HepG2 (cell line): ENCODE measurements around the gene MEIOC. TPM values are rescaled to one million over a fixed set of nuclear protein-coding genes. Genes with fewer than 3 reads are reported as not detected.

ENCODE experiments used
- ATAC-seq: fragments of 200-7000 bp; cut with Tn5 transposase; 3 replicates; pipeline ENCODE4 v1.9.1; 2020; ENCODE audit warnings: mild to moderate bottlenecking, moderate library complexity
- BruUV-seq: library from RNA; stranded (reverse); fragments of 400-500 nt; replicated peaks from 2 replicates; lab custom pipeline; 2021; lab: Mats Ljungman, UMichigan
- CTCF ChIA-PET: fragments of 300-600 bp; formaldehyde crosslinking; extraction: SDS; loops from one replicate; lab custom pipeline; 2021; ENCODE audit warnings: low total read pairs, inconsistent platforms, low intra/inter-chr PET ratio; lab: Yijun Ruan, JAX
- POLR2A ChIA-PET: fragments of 350-600 bp; sonication (Branson Sonifier 250); formaldehyde crosslinking; loops from one replicate; lab custom pipeline; 2020; ENCODE audit warnings: antibody characterized with exemption, inconsistent platforms; lab: Yijun Ruan, JAX
- DNase-seq: peaks from one replicate; pipeline ENCODE4 v3.0.0-alpha.2; 2015; ENCODE audit warnings: low spot score
- FAIRE-seq: peaks from 3 replicates; lab custom pipeline; 2011; peaks lifted over from hg19 to GRCh38; lab: Jason Lieb, UNC
- H2AFZ ChIP-seq: one replicate; pipeline ENCODE4 v1.6.1; 2011; ENCODE audit warnings: low read length, inconsistent platforms
- H3K27ac ChIP-seq: fragments of 300-600 bp; 3 replicates; pipeline ENCODE4 v1.8.0; 2011; ENCODE audit warnings: mixed run types, mild to moderate bottlenecking, mixed read lengths, low read length, inconsistent platforms; ENCODE audit not compliant: insufficient read depth; ENCODE audit errors: extremely low read length
- H3K27me3 ChIP-seq, 2 experiments: fragments of 200-600 bp in 1 of 2; 2 replicates in 1 of 2; 3 replicates in 1 of 2; pipeline versions ENCODE4 v1.6.0 to v1.8.0; 2011; ENCODE audit warnings: low read length in 2 of 2, mild to moderate bottlenecking in 2 of 2, moderate library complexity in 2 of 2, inconsistent platforms in 1 of 2; ENCODE audit not compliant: insufficient read depth in 2 of 2, control insufficient read depth in 1 of 2
- H3K36me3 ChIP-seq, 2 experiments: fragments of 200-600 bp in 1 of 2; replicated peaks in 1 of 2; 2 replicates in 1 of 2; 3 replicates in 1 of 2; pipeline versions ENCODE4 v1.5.1 to v1.8.0; 2011; ENCODE audit warnings: low read length in 2 of 2, inconsistent platforms in 1 of 2; ENCODE audit not compliant: insufficient read depth in 2 of 2, control insufficient read depth in 1 of 2
- H3K4me1 ChIP-seq: 2 replicates; pipeline ENCODE4 v1.5.1; 2012; ENCODE audit warnings: low read length, inconsistent platforms; ENCODE audit not compliant: insufficient read depth
- H3K4me2 ChIP-seq: 2 replicates; pipeline ENCODE4 v1.6.0; 2011; ENCODE audit warnings: low read depth, low read length, inconsistent platforms
- H3K4me3 ChIP-seq, 3 experiments: fragments of 200-600 bp in 1 of 3; sonication (generic), shearing (Covaris generic) in 1 of 3; replicated peaks in 1 of 3; 2 replicates each; pipeline ENCODE4 v1.5.1; 2011 to 2016; ENCODE audit warnings: low read length in 3 of 3, inconsistent platforms in 2 of 3, low read depth in 2 of 3, mild to moderate bottlenecking in 2 of 3, control low read depth in 1 of 3, mixed read lengths in 1 of 3; ENCODE audit not compliant: insufficient read depth in 1 of 3
- H3K79me2 ChIP-seq: one replicate; pipeline ENCODE4 v1.6.1; 2011; ENCODE audit warnings: low read length, inconsistent platforms; ENCODE audit not compliant: insufficient read depth
- H3K9ac ChIP-seq: 2 replicates; pipeline ENCODE4 v1.6.0; 2011; ENCODE audit warnings: mild to moderate bottlenecking, low read depth, low read length, inconsistent platforms; ENCODE audit not compliant: insufficient read depth
- H3K9me3 ChIP-seq: 2 replicates; pipeline ENCODE4 v1.5.1; 2012; ENCODE audit warnings: mild to moderate bottlenecking, low read length
- H4K20me1 ChIP-seq: 2 replicates; pipeline ENCODE4 v1.6.0; 2011; ENCODE audit warnings: inconsistent platforms, mild to moderate bottlenecking, low read length, moderate library complexity; ENCODE audit not compliant: insufficient read depth
- HNRNPL ChIP-seq: fragments of 200-400 bp; formaldehyde crosslinking; IDR thresholded peaks from 2 replicates; pipeline ENCODE4 v1.6.1; 2017; ENCODE audit warnings: mild to moderate bottlenecking, low read depth, low read length
- KDM4B ChIP-seq: sonication (generic); formaldehyde crosslinking; IDR thresholded peaks from 2 replicates; pipeline ENCODE4 v1.4.0; 2020; ENCODE audit warnings: missing genetic modification reagents
- REXO4 ChIP-seq: sonication (generic); formaldehyde crosslinking; IDR thresholded peaks from 2 replicates; pipeline ENCODE4 v1.8.0; 2022; ENCODE audit warnings: missing genetic modification reagents, mild to moderate bottlenecking, borderline replicate concordance
- ZNF20 ChIP-seq: sonication (generic); formaldehyde crosslinking; IDR thresholded peaks from 2 replicates; pipeline ENCODE4 v1.4.0; 2020; ENCODE audit warnings: mild to moderate bottlenecking, moderate library complexity, missing genetic modification reagents
- ZNF281 ChIP-seq: sonication (generic); formaldehyde crosslinking; IDR thresholded peaks from 2 replicates; pipeline ENCODE4 v1.4.0; 2020; ENCODE audit warnings: missing genetic modification reagents, borderline replicate concordance
- ZNF598 ChIP-seq: sonication (generic); formaldehyde crosslinking; IDR thresholded peaks from 2 replicates; pipeline ENCODE4 v1.5.1; 2020; ENCODE audit warnings: mild to moderate bottlenecking, missing genetic modification reagents, borderline replicate concordance
- WGBS: methylation state at CpG from one replicate; pipeline ENCODE4 v1.1.6; 2017; ENCODE audit warnings: low lambda C conversion rate; 5-methylcytosine and 5-hydroxymethylcytosine counted together
- in situ Hi-C: cut with HindIII; loops from 2 replicates; pipeline ENCODE4 v1.10.0; 2017; ENCODE audit warnings: low pct_unique_long_range_greater_than_20kb; ENCODE audit not compliant: extremely low pct_ligation_motif_present
- intact Hi-C: fragments of 100-400 bp; cut with micrococcal nuclease; formaldehyde crosslinking; loops from one replicate; pipeline ENCODE4 v1.10.0; 2022; ENCODE audit not compliant: unreplicated experiment
- polyA plus RNA-seq, 8 experiments: library from polyadenylated mRNA; depleted of rRNA in 3 of 8; stranded (reverse) in 7 of 8; unstranded in 1 of 8; fragments of >200 nt; fragmentation: Illumina TruSeq in 4 of 8; extraction: Trizol in 4 of 8; gene quantifications; 2 replicates each; pipeline versions ENCODE4 v1.2.1 to v1.2.3, GENCODE V29; 2011 to 2016; ENCODE audit warnings: low read depth in 4 of 8, missing spikeins in 1 of 8, mixed read lengths in 1 of 8; ENCODE audit not compliant: insufficient read depth in 1 of 8
- total RNA-seq, 5 experiments: library from RNA; depleted of rRNA; stranded (reverse); fragments of >200 nt; fragmentation: Illumina TruSeq; extraction: Trizol; gene quantifications; 2 replicates each; pipeline ENCODE4 v1.2.3, GENCODE V29; 2016; ENCODE audit warnings: low read depth in 1 of 5
- TF ChIP-seq, protein P1 (sequence below): sonication (generic); formaldehyde crosslinking; IDR thresholded peaks from 2 replicates; pipeline ENCODE4 v1.8.0; 2022; ENCODE audit warnings: missing genetic modification reagents, mild to moderate bottlenecking, borderline replicate concordance
- TF ChIP-seq, protein P2 (sequence below), 2 experiments: fragments of 450-650 bp in 1 of 2; sonication (generic) in 1 of 2; formaldehyde crosslinking in 1 of 2; IDR thresholded peaks; 2 replicates each; pipeline versions ENCODE4 v1.6.1 to v1.8.0; 2016 to 2022; ENCODE audit warnings: antibody characterized with exemption in 1 of 2, mild to moderate bottlenecking in 1 of 2, missing genetic modification reagents in 1 of 2

Gene MEIOC
- total and polyA plus RNA-seq, 2 of the 13 experiments (the other 11 are each of a cell fraction or from before 2014, with no cell fraction given): 0.04 to 0.15 TPM

- no peak for ATAC-seq
- no peak overlapping the region for H3K4me2 ChIP-seq
- H3K79me2 ChIP-seq: no peaks in the 10 kb centered on the region
- FAIRE-seq: no peak
- ChIA-PET POLR2A (no interaction called here), CTCF (interaction anchor here (3.7 kb wide), 1 partner anchor 140 kb away, joined by 30 read pairs; no protein-coding TSS in a partner anchor)
- intact Hi-C loops: no loop called here
- 95% methylated on average over 2 of the region's 2 CpGs for WGBS
- no peaks in the 10 kb centered on the region for H3K9me3 ChIP-seq
- no peak overlapping the region for H3K4me3 ChIP-seq
- in situ Hi-C loops: loop anchor here (10.0 kb wide), 1 partner anchor 139 kb away; no protein-coding TSS in a partner anchor
- H3K27me3 ChIP-seq: no peaks in the 10 kb centered on the region
- H3K9ac ChIP-seq: no peak overlapping the region
- DNase-seq: no peak
- BruUV-seq: no TSS peak
- no peak overlapping the region for H2AFZ ChIP-seq
- H3K4me1 ChIP-seq: no peaks in the 10 kb centered on the region
- H3K36me3 ChIP-seq: peaks cover 1 to 9% of the 10 kb centered on the region in 2 experiments; a peak in 4 of 5 replicates
- H4K20me1 ChIP-seq: no peaks in the 10 kb centered on the region
- H3K27ac ChIP-seq: no peak overlapping the region
- TF ChIP-seq, protein P1, sequence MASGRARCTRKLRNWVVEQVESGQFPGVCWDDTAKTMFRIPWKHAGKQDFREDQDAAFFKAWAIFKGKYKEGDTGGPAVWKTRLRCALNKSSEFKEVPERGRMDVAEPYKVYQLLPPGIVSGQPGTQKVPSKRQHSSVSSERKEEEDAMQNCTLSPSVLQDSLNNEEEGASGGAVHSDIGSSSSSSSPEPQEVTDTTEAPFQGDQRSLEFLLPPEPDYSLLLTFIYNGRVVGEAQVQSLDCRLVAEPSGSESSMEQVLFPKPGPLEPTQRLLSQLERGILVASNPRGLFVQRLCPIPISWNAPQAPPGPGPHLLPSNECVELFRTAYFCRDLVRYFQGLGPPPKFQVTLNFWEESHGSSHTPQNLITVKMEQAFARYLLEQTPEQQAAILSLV (CRISPR knock-in tag): no peak
- TF ChIP-seq, protein P2, sequence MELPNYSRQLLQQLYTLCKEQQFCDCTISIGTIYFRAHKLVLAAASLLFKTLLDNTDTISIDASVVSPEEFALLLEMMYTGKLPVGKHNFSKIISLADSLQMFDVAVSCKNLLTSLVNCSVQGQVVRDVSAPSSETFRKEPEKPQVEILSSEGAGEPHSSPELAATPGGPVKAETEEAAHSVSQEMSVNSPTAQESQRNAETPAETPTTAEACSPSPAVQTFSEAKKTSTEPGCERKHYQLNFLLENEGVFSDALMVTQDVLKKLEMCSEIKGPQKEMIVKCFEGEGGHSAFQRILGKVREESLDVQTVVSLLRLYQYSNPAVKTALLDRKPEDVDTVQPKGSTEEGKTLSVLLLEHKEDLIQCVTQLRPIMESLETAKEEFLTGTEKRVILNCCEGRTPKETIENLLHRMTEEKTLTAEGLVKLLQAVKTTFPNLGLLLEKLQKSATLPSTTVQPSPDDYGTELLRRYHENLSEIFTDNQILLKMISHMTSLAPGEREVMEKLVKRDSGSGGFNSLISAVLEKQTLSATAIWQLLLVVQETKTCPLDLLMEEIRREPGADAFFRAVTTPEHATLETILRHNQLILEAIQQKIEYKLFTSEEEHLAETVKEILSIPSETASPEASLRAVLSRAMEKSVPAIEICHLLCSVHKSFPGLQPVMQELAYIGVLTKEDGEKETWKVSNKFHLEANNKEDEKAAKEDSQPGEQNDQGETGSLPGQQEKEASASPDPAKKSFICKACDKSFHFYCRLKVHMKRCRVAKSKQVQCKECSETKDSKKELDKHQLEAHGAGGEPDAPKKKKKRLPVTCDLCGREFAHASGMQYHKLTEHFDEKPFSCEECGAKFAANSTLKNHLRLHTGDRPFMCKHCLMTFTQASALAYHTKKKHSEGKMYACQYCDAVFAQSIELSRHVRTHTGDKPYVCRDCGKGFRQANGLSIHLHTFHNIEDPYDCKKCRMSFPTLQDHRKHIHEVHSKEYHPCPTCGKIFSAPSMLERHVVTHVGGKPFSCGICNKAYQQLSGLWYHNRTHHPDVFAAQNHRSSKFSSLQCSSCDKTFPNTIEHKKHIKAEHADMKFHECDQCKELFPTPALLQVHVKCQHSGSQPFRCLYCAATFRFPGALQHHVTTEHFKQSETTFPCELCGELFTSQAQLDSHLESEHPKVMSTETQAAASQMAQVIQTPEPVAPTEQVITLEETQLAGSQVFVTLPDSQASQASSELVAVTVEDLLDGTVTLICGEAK (IDR thresholded peaks at IDR 0.05): no peak
- TF ChIP-seq, protein P2 (CRISPR knock-in tag; IDR thresholded peaks at IDR 0.05): no peak
- TF ChIP-seq KDM4B (CRISPR knock-in tag) (no peak), HNRNPL (no peak), ZNF20 (no peak), ZNF281 (CRISPR knock-in tag) (no peak), REXO4 (no peak), ZNF598 (CRISPR knock-in tag) (no peak)
These were observed 17.6 kb downstream of the MEIOC start for GRCh38 chr17:44673893-44674292.
